HepG2 (cell line): ENCODE data around the gene SPTSSA. TPM values are rescaled to one million over a fixed set of nuclear protein-coding genes. Genes with fewer than 3 reads are reported as not detected.

Experiments
- ATAC-seq: fragments of 200-7000 bp; cut with Tn5 transposase; 3 replicates; pipeline ENCODE4 v1.9.1; 2020; ENCODE audit warnings: mild to moderate bottlenecking, moderate library complexity
- BruUV-seq: library from RNA; stranded (reverse); fragments of 400-500 nt; replicated peaks from 2 replicates; lab custom pipeline; 2021; lab: Mats Ljungman, UMichigan
- CTCF ChIA-PET: fragments of 300-600 bp; formaldehyde crosslinking; extraction: SDS; loops from one replicate; lab custom pipeline; 2021; ENCODE audit warnings: low total read pairs, inconsistent platforms, low intra/inter-chr PET ratio; lab: Yijun Ruan, JAX
- POLR2A ChIA-PET: fragments of 350-600 bp; sonication (Branson Sonifier 250); formaldehyde crosslinking; loops from one replicate; lab custom pipeline; 2020; ENCODE audit warnings: antibody characterized with exemption, inconsistent platforms; lab: Yijun Ruan, JAX
- DNase-seq: peaks from one replicate; pipeline ENCODE4 v3.0.0-alpha.2; 2015; ENCODE audit warnings: low spot score
- FAIRE-seq: peaks from 3 replicates; lab custom pipeline; 2011; peaks lifted over from hg19 to GRCh38; lab: Jason Lieb, UNC
- H2AFZ ChIP-seq: one replicate; pipeline ENCODE4 v1.6.1; 2011; ENCODE audit warnings: low read length, inconsistent platforms
- H3K27ac ChIP-seq: fragments of 300-600 bp; 3 replicates; pipeline ENCODE4 v1.8.0; 2011; ENCODE audit warnings: mixed run types, mild to moderate bottlenecking, mixed read lengths, low read length, inconsistent platforms; ENCODE audit not compliant: insufficient read depth; ENCODE audit errors: extremely low read length
- H3K27me3 ChIP-seq, 2 experiments: fragments of 200-600 bp in 1 of 2; 2 replicates in 1 of 2; 3 replicates in 1 of 2; pipeline versions ENCODE4 v1.6.0 to v1.8.0; 2011; ENCODE audit warnings: low read length in 2 of 2, mild to moderate bottlenecking in 2 of 2, moderate library complexity in 2 of 2, inconsistent platforms in 1 of 2; ENCODE audit not compliant: insufficient read depth in 2 of 2, control insufficient read depth in 1 of 2
- H3K36me3 ChIP-seq, 2 experiments: fragments of 200-600 bp in 1 of 2; replicated peaks in 1 of 2; 2 replicates in 1 of 2; 3 replicates in 1 of 2; pipeline versions ENCODE4 v1.5.1 to v1.8.0; 2011; ENCODE audit warnings: low read length in 2 of 2, inconsistent platforms in 1 of 2; ENCODE audit not compliant: insufficient read depth in 2 of 2, control insufficient read depth in 1 of 2
- H3K4me1 ChIP-seq: 2 replicates; pipeline ENCODE4 v1.5.1; 2012; ENCODE audit warnings: low read length, inconsistent platforms; ENCODE audit not compliant: insufficient read depth
- H3K4me2 ChIP-seq: 2 replicates; pipeline ENCODE4 v1.6.0; 2011; ENCODE audit warnings: low read depth, low read length, inconsistent platforms
- H3K4me3 ChIP-seq, 3 experiments: fragments of 200-600 bp in 1 of 3; sonication (generic), shearing (Covaris generic) in 1 of 3; replicated peaks in 1 of 3; 2 replicates each; pipeline ENCODE4 v1.5.1; 2011 to 2016; ENCODE audit warnings: low read length in 3 of 3, inconsistent platforms in 2 of 3, low read depth in 2 of 3, mild to moderate bottlenecking in 2 of 3, control low read depth in 1 of 3, mixed read lengths in 1 of 3; ENCODE audit not compliant: insufficient read depth in 1 of 3
- H3K79me2 ChIP-seq: one replicate; pipeline ENCODE4 v1.6.1; 2011; ENCODE audit warnings: low read length, inconsistent platforms; ENCODE audit not compliant: insufficient read depth
- H3K9ac ChIP-seq: 2 replicates; pipeline ENCODE4 v1.6.0; 2011; ENCODE audit warnings: mild to moderate bottlenecking, low read depth, low read length, inconsistent platforms; ENCODE audit not compliant: insufficient read depth
- H3K9me3 ChIP-seq: 2 replicates; pipeline ENCODE4 v1.5.1; 2012; ENCODE audit warnings: mild to moderate bottlenecking, low read length
- H4K20me1 ChIP-seq: 2 replicates; pipeline ENCODE4 v1.6.0; 2011; ENCODE audit warnings: inconsistent platforms, mild to moderate bottlenecking, low read length, moderate library complexity; ENCODE audit not compliant: insufficient read depth
- ARID4A ChIP-seq: sonication (generic); formaldehyde crosslinking; IDR thresholded peaks from 2 replicates; pipeline ENCODE4 v1.5.0; 2020; ENCODE audit warnings: mild to moderate bottlenecking, missing genetic modification reagents, borderline replicate concordance
- ARNT ChIP-seq: fragments of 450-650 bp; IDR thresholded peaks from 2 replicates; pipeline ENCODE4 v1.6.1; 2017
- ISX ChIP-seq: sonication (generic); formaldehyde crosslinking; conservative IDR thresholded peaks from 2 replicates; pipeline ENCODE4 v1.5.0; 2020; ENCODE audit warnings: missing genetic modification reagents
- PHF20 ChIP-seq: sonication (generic); formaldehyde crosslinking; IDR thresholded peaks from 2 replicates; pipeline ENCODE4 v1.5.0; 2020; ENCODE audit warnings: mild to moderate bottlenecking, missing genetic modification reagents
- ZNF232 ChIP-seq: sonication (generic); formaldehyde crosslinking; IDR thresholded peaks from 2 replicates; pipeline ENCODE4 v1.4.0; 2020; ENCODE audit warnings: missing genetic modification reagents, borderline replicate concordance
- ZNF513 ChIP-seq: sonication (generic); formaldehyde crosslinking; conservative IDR thresholded peaks from 2 replicates; pipeline ENCODE4 v1.5.0; 2020; ENCODE audit warnings: missing genetic modification reagents
- ZNF619 ChIP-seq: sonication (generic); formaldehyde crosslinking; IDR thresholded peaks from 2 replicates; pipeline ENCODE4 v1.4.0; 2020; ENCODE audit warnings: mild to moderate bottlenecking, missing genetic modification reagents
- ZNF770 ChIP-seq: sonication (generic); formaldehyde crosslinking; IDR thresholded peaks from 2 replicates; pipeline ENCODE4 v1.5.0; 2020; ENCODE audit warnings: mild to moderate bottlenecking, missing genetic modification reagents
- WGBS: methylation state at CpG from one replicate; pipeline ENCODE4 v1.1.6; 2017; ENCODE audit warnings: low lambda C conversion rate; 5-methylcytosine and 5-hydroxymethylcytosine counted together
- in situ Hi-C: cut with HindIII; loops from 2 replicates; pipeline ENCODE4 v1.10.0; 2017; ENCODE audit warnings: low pct_unique_long_range_greater_than_20kb; ENCODE audit not compliant: extremely low pct_ligation_motif_present
- intact Hi-C: fragments of 100-400 bp; cut with micrococcal nuclease; formaldehyde crosslinking; loops from one replicate; pipeline ENCODE4 v1.10.0; 2022; ENCODE audit not compliant: unreplicated experiment
- polyA plus RNA-seq, 8 experiments: library from polyadenylated mRNA; depleted of rRNA in 3 of 8; stranded (reverse) in 7 of 8; unstranded in 1 of 8; fragments of >200 nt; fragmentation: Illumina TruSeq in 4 of 8; extraction: Trizol in 4 of 8; gene quantifications; 2 replicates each; pipeline versions ENCODE4 v1.2.1 to v1.2.3, GENCODE V29; 2011 to 2016; ENCODE audit warnings: low read depth in 4 of 8, missing spikeins in 1 of 8, mixed read lengths in 1 of 8; ENCODE audit not compliant: insufficient read depth in 1 of 8
- total RNA-seq, 5 experiments: library from RNA; depleted of rRNA; stranded (reverse); fragments of >200 nt; fragmentation: Illumina TruSeq; extraction: Trizol; gene quantifications; 2 replicates each; pipeline ENCODE4 v1.2.3, GENCODE V29; 2016; ENCODE audit warnings: low read depth in 1 of 5

Gene SPTSSA
- total and polyA plus RNA-seq, 2 of the 13 experiments (the other 11 are each of a cell fraction or from before 2014, with no cell fraction given), result 19.1 to 86.1 TPM

GRCh38 chr14:34472706-34473279 lies 10.8 kb upstream of the SPTSSA start:
- BruUV-seq, result no TSS peak
- DNase-seq (no peak), ATAC-seq (no peak), FAIRE-seq (no peak)
- peak; percentile 54; the same call in 1 of the 2 replicates for TF ChIP-seq ZNF770 (CRISPR knock-in tag)
- TF ChIP-seq ISX (CRISPR knock-in tag), result no peak
- no peak for TF ChIP-seq ZNF232
- no peak for TF ChIP-seq ARNT
- in situ Hi-C loops (loop anchor here (25.0 kb wide), 1 partner anchor 435 kb away; no protein-coding TSS in a partner anchor), intact Hi-C loops (no loop called here)
- Histone ChIP-seq H3K4me3 (no peak overlapping the region), H3K9me3 (no peaks in the 10 kb centered on the region), H3K9ac (no peak overlapping the region), H4K20me1 (no peaks in the 10 kb centered on the region), H3K27me3 (peaks cover 0 to 1% of the 10 kb centered on the region in 2 experiments; a peak in 1 of 5 replicates), H3K4me2 (no peak overlapping the region), H3K36me3 (no peaks in the 10 kb centered on the region), H2AFZ (no peak overlapping the region), H3K4me1 (peaks cover 20% of the 10 kb centered on the region), H3K79me2 (no peaks in the 10 kb centered on the region), H3K27ac (no peak overlapping the region)
- ChIA-PET POLR2A (no interaction called here), CTCF (no interaction called here)
- 37% methylated on average over 6 of the region's 6 CpGs for WGBS

- Histone ChIP-seq H2AFZ (peak overlapping the region; percentile 31), H3K36me3 (no peaks in the 10 kb centered on the region), H3K4me2 (peak overlapping the region; percentile 3; the same call in 1 of the 2 replicates), H3K4me1 (peaks cover 44% of the 10 kb centered on the region), H3K79me2 (no peaks in the 10 kb centered on the region), H3K9ac (no peak overlapping the region), H3K27ac (no peak overlapping the region), H4K20me1 (no peaks in the 10 kb centered on the region), H3K4me3 (no peak overlapping the region), H3K27me3 (peaks cover 0 to 1% of the 10 kb centered on the region in 2 experiments; a peak in 1 of 5 replicates), H3K9me3 (no peaks in the 10 kb centered on the region)
- ChIA-PET CTCF (no interaction called here), POLR2A (no interaction called here)
- no peak for FAIRE-seq
- 0 out of 2 replicates have a peak, but pooled peaks have one; percentile 9 for TF ChIP-seq ZNF619 (CRISPR knock-in tag)
- no peak for TF ChIP-seq ZNF513
- TF ChIP-seq PHF20 (CRISPR knock-in tag), result 0 out of 2 replicates have a peak, but pooled peaks have one; percentile 9
- TF ChIP-seq ARID4A, result 0 out of 2 replicates have a peak, but pooled peaks have one; percentile 29
- in situ Hi-C loops, result loop anchor here (25.0 kb wide), 1 partner anchor 433 kb away; no protein-coding TSS in a partner anchor
- no peak for DNase-seq
- BruUV-seq, result no TSS peak
- intact Hi-C loops, result no loop called here
- peak; percentile 5; the same call in 2 of the 3 replicates for ATAC-seq
Observed at GRCh38 chr14:34470319-34470718, 8.3 kb upstream of the SPTSSA start.
